GM21367 (cell line): ENCODE results near the gene ROR1.

Source experiments
- ATAC-seq: cut with Tn5 transposase; IDR thresholded peaks from one replicate; pipeline ENCODE4 v1.9.1; 2021; ENCODE audit not compliant: unreplicated experiment

The ROR1 gene

DNA sequence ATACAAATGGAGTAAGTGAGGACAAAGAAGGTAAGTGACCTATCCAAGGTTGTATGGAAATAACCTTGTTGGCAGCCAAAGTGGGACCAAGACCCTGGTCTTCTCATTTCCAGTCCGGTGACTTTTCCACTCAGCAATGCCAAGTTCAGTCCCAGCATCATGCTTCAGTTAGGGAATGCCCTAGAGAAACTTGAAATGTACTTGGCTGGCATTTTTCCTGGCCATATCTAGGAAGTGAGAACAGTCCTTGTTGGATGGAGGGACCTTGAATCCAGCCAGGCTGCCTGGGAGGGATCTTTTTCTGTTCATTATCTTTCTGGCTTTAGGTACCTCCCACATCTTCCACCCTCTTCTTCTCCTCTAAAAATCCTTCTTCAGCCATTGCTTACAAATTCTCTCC lies 352.8 kb downstream of the ROR1 start:
- ATAC-seq: no peak

DNA sequence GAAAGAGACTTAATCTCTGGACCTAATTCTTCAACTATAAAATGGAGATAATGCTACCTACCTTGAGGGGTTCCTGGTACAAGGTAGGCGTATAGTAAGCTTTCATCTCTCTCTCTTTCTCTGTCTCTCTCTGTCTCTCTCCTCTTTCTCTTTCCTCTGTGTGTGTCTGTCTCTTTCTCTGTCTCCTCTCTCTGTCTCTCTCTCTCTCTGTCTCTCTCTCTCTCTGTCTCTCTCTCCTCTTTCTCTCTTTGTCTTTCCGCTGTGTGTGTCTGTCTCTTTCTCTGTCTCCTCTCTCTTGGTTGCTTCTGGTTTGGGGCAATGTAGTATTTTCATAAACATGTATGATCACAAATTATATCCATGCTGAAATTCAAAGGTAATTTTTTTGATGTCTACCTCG lies 353.5 kb downstream of the ROR1 start:
- no peak for ATAC-seq

DNA sequence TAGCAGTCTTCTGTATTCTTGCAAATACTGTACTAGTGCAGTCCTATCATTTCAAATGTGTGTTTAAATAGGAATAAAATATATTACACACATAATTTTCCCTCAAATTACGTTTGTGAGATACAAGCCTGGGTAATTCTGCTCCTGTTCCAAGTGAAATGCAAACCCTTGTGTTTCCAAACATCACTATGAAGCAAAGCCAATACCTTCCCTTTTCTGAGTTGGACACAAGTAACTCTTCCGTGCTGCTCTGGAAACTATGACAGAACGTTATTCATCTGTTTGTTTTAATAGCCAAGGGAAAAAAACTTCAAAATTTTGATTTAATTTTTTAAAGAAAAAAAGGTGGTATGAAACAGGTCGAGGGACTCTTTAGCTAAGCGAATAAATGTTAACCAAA lies 355.9 kb downstream of the ROR1 start:
- no peak for ATAC-seq

DNA sequence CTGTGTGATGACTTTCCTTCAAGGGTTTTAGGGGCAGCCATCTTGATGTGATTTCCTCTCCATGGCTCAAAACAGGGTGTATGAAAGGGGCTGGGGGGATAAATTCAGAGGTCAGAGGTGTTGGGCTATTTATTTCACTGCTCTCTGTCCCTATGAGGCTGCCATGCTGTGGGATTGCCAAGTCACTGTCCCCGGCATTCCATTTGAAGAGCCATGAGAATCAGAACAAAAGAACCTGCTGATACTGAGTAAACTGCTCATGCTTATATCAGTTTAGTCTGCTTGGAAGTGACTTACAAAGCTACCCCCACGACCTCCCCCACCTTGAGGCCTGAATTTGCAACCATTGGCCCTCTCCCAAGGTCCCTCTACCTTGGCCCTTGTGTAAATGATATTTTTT lies 357.3 kb downstream of the ROR1 start:
- no peak for ATAC-seq

DNA sequence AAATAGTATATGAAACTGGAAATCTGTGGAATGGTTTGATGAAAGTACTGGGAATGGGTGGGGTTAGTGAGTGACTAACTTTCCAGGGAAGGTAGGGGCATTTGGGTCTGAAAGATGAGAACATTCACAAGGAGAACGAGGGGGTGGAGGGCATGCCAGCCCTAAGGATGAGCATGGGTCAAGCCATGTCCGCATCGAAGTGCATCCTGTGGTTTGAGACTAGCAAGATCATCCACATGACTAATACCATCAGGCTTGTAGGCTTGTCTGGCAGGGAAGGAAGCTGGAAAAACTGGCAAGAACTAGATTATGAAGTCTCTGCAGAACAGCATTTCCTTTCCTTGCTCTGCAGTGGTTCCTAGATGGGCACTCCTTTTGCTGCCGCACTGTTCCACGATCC lies 359.2 kb downstream of the ROR1 start:
- ATAC-seq: no peak

DNA sequence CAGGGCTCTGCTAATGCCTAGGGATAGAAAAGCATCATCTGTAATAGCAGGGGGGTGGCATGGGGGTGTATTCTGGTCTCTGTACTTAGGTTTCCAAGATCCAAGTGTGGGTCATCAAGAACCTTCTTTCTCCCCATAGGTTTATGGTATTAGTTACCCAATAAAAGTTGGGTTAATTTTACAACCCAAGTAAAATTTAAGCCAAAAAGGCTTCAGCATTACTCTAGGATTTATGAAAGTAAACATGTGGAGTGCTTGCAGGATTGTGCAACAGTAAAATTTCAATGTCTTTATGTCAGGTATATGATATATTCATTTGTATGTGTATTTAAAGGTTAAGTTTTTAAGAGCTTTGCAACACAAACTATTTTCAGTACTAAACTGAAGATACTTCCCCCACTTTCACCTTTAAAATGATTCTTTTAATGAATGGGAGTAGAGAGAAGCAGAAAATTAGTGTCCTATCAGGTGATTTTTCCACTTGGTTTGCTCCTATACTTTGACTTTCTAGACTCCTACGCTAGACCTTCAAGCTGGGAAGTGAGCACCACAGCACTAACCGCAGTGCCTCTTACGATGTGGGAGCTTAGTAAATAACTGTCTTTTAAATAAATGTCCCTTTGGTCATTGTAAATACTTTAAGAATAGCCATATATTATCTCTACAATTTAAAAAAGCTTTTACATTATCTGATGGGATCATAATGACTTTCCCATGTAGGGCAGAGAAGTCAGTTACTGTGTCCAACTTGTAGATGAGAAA lies 361.8 kb downstream of the ROR1 start:
- no peak for ATAC-seq

DNA sequence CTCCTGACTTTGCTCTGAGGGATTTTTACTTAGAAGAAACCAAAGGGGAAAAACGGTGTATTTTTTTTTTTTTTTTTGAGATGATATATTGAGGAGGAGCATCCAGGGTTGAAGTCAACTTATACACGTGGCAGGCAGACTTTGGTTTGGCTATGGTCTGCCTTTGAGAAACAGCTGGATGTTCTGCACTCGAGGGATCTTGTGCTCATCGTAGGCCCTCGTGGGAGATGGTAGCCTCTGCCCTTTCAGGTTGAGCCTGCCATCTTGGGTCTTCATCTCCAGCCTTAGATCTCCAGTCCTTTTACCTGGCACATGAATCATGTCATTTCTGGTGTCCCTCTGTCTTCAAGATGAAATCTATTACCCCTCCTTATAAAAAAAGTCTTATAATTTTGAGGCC lies 362.5 kb downstream of the ROR1 start:
- no peak for ATAC-seq

DNA sequence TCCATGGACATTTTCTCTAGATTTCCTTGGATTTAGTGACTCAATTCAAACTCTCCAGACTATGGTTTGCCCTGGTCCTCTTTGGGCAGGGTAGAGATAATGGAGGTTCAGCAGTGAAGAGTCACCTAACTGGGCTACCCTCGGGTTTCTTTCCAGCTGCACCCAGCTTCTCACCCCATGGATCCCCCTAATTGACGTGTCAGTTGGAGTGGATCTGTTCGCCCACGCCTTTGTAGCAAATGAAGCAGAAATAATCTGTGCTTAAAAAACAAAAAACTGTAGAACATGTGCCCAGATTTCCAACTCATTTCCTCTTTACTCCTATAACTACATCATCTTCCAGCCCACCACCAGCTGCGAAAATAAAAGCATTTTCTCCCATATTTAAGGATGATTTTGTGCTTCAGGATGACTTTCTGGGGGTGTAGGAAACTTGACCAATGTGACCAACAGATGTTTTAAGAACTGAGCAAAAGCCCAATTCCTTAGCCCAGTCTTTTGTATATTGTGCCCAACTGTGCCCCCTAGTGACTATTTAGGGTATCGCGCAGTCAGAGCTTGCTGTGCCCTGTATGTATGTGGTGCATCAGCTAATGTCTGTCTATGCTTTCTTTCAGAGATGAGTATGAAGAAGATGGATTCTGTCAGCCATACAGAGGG lies 363.1 kb downstream of the ROR1 start:
- ATAC-seq: peak; percentile 72

DNA sequence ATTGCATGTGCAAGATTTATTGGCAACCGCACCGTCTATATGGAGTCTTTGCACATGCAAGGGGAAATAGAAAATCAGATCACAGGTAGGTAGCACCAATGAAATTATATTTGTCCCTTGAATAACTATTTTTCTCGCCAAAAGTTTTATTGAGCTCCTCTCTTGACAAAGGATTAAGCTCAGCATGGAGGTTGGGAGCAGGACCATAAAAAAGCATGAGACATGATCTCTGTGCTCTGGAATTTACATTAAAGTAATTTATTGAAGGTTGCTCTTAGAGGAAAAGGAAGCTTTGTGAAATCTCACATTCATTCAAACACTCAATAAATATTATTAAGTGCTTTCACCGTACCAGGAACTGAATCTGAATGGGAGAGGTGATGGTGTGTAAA lies 363.6 kb downstream of the ROR1 start:
- ATAC-seq: no peak

DNA sequence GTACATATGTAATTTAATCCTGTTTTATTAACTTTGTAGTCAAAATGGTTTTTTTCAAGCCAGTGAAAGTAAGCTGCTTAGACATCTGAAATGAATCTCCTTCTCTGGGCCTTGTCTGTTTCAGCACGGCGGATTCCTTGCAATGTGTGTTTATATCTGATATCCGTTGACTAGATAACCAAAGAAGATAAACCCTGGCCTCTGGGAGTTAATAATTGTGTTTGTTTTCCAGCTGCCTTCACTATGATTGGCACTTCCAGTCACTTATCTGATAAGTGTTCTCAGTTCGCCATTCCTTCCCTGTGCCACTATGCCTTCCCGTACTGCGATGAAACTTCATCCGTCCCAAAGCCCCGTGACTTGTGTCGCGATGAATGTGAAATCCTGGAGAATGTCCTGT lies 366.1 kb downstream of the ROR1 start:
- no peak for ATAC-seq

DNA sequence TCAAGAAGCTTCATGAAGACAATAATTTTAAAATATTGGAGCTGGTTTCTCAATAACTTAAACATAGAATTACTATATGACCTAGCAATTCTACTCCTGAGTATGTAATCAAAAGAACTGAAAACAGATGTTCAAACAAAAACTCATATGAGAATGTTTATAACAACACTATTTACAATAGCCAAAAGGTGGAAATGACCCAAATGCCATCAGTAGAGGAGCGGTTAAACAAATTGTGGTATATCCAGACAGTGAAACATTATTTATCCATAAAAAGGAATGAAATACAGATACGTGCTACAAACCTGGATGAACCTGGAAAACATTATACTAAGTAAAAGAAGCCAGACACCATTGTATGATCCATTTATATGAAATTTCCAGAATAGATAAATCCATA lies 366.8 kb downstream of the ROR1 start:
- no peak for ATAC-seq

DNA sequence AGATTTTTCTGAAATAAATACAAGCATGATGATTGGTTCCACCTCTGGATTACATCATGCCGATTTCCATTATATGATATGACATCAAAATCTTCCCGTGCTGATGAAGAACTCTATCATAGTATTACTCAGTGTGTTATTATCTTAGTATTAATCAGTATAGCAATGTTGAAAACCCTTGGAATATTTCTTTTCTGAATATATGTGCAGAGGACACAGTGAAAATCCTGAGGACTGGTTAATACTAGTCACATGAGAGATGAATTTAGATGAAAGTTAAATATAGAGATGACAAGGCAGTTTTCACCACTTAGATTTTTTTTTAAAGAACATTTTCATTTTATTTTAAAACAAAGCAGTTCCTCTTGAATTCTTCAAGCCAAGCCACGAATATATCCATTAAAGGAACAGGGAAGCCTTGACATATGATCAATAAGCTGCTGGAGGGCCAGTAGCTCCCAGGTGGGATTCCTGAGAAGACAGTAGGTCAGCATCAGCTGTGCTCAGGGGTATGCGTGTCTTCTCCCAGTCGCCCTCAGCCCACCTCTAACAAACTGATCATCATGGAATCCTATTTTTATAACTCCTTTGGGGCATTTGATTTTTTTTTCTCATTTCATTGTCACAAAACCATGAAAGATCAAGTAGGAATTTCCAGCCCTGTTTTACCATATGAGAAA lies 373.4 kb downstream of the ROR1 start:
- ATAC-seq: no peak

DNA sequence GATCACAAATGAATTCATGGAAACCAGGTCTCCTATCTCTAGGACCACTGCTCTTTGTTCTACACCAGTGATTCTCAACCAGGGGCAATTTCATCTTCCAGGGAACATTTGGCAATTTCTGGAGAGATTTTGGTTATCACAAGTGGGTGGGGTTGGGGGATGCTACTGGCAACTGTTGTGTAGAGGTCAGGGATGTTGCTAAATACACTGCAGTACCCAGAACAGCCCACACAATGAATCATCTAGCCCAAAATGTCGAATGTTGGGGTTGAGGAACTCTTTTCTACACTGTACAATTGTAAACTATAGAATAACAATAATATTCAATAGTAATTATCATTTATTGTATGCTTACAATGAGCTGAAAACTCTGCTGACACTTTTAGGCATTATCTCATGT lies 373.9 kb downstream of the ROR1 start:
- ATAC-seq: no peak

DNA sequence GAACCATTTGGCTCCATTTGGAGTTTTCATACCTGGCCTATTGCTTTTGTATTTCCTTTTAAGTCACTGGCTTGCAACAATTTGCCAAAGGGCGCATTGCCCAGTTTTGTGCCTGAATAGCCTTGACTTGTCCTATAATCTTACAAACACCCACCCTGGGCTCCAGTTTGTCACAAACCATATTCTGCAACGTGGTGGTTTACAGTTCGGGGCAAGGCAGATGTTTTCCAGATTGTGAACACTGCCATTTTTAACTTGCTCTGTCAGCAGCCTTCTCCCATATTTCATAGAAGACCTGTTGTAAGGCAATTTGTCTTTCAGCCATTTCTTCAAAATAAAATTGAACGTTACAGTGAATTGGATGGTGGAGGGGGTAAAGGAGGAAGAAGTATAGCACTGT lies 376.4 kb downstream of the ROR1 start:
- no peak for ATAC-seq

DNA sequence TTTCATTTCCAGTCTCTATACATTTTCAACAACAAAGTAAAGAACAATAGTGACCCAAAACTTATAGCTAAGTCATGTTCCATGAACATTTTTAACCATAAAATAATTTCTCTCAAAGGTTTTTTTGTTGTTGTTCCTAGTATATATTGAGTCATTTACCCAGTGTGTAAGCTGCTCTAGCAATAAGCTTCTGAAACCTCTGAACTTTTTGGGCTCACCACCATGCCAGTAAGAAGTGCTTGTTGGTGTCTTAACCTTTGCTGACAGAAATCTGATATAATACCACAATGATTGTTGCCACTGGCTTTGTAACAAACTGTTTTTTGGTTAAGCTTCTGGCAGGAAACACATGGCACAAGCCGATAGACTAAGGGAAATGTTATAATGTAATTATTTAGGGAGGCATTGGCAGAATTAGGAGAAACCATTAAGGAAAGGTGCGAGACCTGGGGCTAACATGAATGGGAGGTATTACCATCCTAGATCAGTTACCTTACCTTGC lies 377.0 kb downstream of the ROR1 start:
- no peak for ATAC-seq

DNA sequence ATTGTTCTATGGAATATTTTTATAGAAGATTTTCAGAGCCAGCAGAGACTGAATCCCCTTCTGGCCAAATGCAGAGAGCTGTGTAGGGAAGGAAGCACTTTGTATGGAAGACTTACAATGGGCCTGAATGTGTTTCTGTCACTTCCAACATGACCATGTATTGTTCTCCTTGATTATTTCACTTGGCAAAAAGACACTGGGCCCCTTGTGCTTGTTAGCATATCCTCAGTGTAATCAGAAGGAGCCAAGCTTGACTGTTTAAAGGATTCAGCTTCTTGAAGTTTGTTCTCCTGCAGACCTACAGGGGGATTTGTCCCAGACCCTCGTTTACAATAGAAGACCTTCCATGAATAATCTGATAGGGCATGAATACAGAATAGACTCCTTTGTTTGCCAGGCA lies 381.5 kb downstream of the ROR1 start:
- ATAC-seq: no peak

DNA sequence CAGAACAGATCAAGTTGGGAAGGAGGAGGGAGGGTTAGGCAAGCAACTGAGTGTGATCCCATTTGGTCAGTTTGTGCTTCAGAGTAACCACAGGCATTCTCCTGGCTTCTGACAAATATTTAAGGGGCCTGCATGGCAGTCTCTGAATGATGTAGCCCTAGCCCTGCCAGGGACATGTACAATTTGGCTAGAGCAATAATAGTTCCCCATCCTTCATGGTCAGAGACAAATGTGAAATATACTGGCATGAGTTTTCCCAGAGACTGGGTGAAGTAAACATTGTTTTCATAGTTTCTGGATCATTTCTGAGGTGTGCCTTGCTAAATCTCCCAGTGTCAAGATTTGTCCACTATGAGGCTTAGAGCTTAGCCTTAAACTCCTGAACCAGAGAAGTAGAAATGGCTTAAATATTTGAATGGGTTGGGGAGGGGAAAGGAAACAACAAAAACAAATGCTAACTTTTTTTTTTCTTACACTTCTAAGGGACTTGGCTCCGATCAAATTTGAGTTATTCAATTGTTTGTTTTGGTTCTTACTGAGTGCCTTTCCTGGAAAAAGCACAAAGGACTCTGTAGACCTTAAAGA lies 387.6 kb downstream of the ROR1 start:
- no peak for ATAC-seq

DNA sequence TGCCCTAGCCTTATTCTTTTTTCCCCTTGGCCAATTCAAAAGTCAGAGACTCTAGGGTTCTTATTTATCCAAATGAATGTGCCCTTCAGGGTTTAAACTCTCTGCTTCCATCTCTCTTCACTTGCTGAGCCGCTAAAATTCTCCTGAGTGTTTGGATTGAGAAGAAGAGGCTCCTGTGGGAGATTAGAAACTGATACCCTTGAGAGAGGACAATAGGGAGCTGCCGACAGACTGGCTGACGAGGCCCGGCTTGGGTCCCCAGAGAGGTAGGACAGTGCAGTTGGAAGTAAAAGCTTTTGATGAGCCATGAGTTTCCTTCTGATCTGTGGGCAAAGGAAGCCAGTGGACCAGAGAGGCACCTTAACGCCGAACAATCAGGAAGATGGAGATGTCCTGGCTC lies 388.3 kb downstream of the ROR1 start:
- ATAC-seq: no peak

DNA sequence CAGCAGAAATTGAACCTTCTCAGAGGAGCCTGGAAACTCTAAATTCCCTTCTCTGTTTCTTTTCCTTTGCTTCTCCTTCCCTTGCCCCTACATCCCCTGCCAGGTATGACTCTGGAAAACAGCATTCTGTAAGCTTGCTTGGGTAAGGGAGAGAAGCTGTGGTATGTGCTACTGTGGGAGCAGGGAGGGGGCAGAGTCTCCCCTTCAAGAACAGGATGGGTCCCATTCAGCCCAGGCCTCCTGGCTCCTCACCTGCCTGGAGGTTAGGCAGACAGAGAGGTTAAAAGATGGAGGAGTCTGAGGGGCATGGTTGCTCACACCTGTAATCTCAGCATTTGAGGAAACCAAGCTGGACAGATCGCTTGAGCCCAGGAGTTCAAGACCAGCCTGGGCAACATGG lies 389.0 kb downstream of the ROR1 start:
- no peak for ATAC-seq

DNA sequence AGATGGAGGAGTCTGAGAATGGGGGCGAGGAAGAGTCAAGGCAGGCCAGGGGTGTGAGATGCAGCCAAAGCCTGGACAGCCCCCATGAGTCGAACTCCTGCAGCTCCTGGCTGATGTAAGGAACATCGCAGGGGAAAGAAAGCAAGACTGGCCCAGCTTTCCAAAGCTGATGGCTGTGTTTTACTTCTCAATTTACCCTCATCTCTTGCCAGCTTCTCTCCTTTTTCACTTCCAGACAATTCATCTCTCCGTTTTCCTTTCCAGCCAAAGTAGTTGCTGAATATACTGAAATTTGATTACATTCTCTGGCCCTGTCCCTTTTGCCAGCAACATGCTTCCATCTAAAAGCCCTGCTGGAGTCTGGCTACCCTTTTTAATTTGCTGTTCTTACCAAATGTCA lies 389.6 kb downstream of the ROR1 start:
- no peak for ATAC-seq

DNA sequence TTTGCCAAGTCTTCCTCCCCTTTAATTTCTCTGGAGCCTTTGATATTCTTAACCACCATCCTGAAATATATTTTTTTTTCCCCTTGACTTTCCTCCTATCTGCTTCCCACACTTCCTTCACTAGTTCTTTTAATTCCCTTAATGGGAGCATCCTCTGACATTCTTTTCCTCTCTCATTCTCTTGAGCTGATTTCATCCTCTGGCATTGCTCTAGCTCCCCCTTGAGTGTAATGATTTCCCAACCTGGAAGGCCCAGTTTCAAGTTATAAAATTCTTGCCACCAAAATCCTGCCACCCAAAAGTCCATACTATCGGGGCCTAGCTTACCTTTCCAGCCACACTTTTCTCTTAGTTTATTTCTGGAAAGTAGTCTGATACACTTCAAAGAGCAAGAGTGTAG lies 390.2 kb downstream of the ROR1 start:
- no peak for ATAC-seq

DNA sequence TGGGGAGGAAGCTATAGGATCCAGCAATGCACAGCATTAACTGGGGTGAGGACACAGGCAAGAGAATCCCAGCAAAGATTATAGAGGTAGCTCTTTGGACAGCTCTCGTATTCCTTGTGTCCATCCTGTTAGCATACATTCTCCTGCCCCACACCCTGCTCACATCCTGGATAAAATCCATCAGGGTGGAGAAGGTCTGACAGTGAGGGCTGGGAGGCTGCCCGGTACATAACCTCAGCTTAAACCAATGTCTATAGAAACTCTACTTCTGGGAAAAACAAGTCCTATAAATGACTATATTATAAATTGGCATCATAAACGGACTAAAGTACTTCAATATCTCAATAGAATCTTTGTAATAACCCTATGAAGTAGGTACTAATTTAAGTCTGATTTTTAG lies 392.8 kb downstream of the ROR1 start:
- ATAC-seq: no peak
